HT-29 (cell line): ENCODE results near the gene SUB1. TPM values are rescaled to one million over a fixed set of nuclear protein-coding genes. Genes with fewer than 3 reads are reported as not detected.
"Not testable (repeated sequence)": the region's sequence is repeated elsewhere in the genome, so short reads cannot be mapped to it uniquely, and the experiment has no call there.

Experiments used
- DNase-seq: peaks from one replicate; pipeline ENCODE4 v3.0.0-alpha.2; 2015; ENCODE audit warnings: low spot score
- total RNA-seq: library from RNA; depleted of rRNA; stranded (reverse); fragments of >200 nt; shearing (Covaris generic); gene quantifications from 2 replicates; pipeline ENCODE4 v1.2.3, GENCODE V29; 2014

SUB1 gene
- total RNA-seq, 1 experiment from 2014 or later: 75.2 TPM

GRCh38 chr5:32598997-32599549 lies 13.7 kb downstream of the SUB1 start:
- DNase-seq: no peak

- DNase-seq: no peak
These were observed 14.8 kb downstream of the SUB1 start for GRCh38 chr5:32600054-32600622.

- no peak for DNase-seq
These were observed 16.4 kb downstream of the SUB1 start for GRCh38 chr5:32601623-32602295.

GRCh38 chr5:32602906-32603305 lies 17.5 kb downstream of the SUB1 start:
- DNase-seq: no peak

GRCh38 chr5:32604800-32605765 lies 19.7 kb downstream of the SUB1 start:
- DNase-seq: no peak

- no peak for DNase-seq
These were observed 20.4 kb downstream of the SUB1 start for GRCh38 chr5:32605766-32606152.

- DNase-seq: no peak
These were observed 27.0 kb downstream of the SUB1 start for GRCh38 chr5:32612134-32612888.

GRCh38 chr5:32613050-32613672 lies 27.8 kb downstream of the SUB1 start:
- peak; percentile 96 for DNase-seq

GRCh38 chr5:32615236-32615635 lies 29.9 kb downstream of the SUB1 start:
- DNase-seq: no peak

GRCh38 chr5:32618962-32619361 lies 33.6 kb downstream of the SUB1 start:
- no peak for DNase-seq

- no peak for DNase-seq
These were observed 35.9 kb downstream of the SUB1 start for GRCh38 chr5:32621256-32621655.

- DNase-seq: no peak
These were observed 39.7 kb downstream of the SUB1 start for GRCh38 chr5:32625106-32625505.

- no peak for DNase-seq
These were observed 40.2 kb downstream of the SUB1 start for GRCh38 chr5:32625547-32625946.

- DNase-seq: no peak
These were observed 42.0 kb downstream of the SUB1 start for GRCh38 chr5:32627219-32627870.

GRCh38 chr5:32628049-32628844 lies 42.9 kb downstream of the SUB1 start:
- DNase-seq: peak; percentile 36

- no peak for DNase-seq
These were observed 45.6 kb downstream of the SUB1 start for GRCh38 chr5:32630867-32631491.

- DNase-seq: not testable (repeated sequence)
These were observed 47.7 kb downstream of the SUB1 start for GRCh38 chr5:32633017-32633416.

GRCh38 chr5:32638309-32638708 lies 53.0 kb downstream of the SUB1 start:
- no peak for DNase-seq

- DNase-seq: no peak
These were observed 54.6 kb downstream of the SUB1 start for GRCh38 chr5:32639943-32640342.
